ENCODE data around the gene ATE1.

GRCh38 chr10:121846555-121846954, 81.3 kb downstream of the ATE1 start:
- no peak for TF ChIP-seq CTCF (conservative IDR thresholded peaks at IDR 0.05 in 1 of 2, IDR thresholded peaks at IDR 0.05 in 1 of 2; ENCODE audit: low read depth in 1 of 2, low read length in 2 of 2)
- TF ChIP-seq EZH2 (IDR thresholded peaks at IDR 0.05; ENCODE audit: low read length, missing control alignments): no peak

Data from fibroblast of lung (primary cell).